GM23338 (cell line): ENCODE measurements around the gene TIMM21. TPM values are rescaled to one million over a fixed set of nuclear protein-coding genes. Genes with fewer than 3 reads are reported as not detected.

ENCODE experiments used
- ATAC-seq: fragments of 200-7000 bp; cut with Tn5 transposase; 3 replicates; pipeline ENCODE4 v1.9.1; 2020
- DNase-seq: peaks from one replicate; pipeline ENCODE4 v3.0.0-alpha.2; 2015; ENCODE audit warnings: low spot score
- H2AFZ ChIP-seq: fragments of 200-600 bp; sonication (generic); 2 replicates; pipeline ENCODE4 v1.8.0; 2016; ENCODE audit warnings: antibody characterized with exemption, mild to moderate bottlenecking, moderate library complexity
- H3F3A ChIP-seq: fragments of 200-600 bp; sonication (generic); replicated peaks from 2 replicates; pipeline ENCODE4 v1.8.0; 2017; ENCODE audit warnings: antibody characterized with exemption, mixed run types, low read depth
- H3K27ac ChIP-seq: fragments of 200-600 bp; sonication (generic); 2 replicates; pipeline ENCODE4 v1.6.1; 2016; ENCODE audit warnings: low read depth
- H3K27me3 ChIP-seq: fragments of 200-600 bp; sonication (generic); 2 replicates; pipeline ENCODE4 v1.8.0; 2016; ENCODE audit warnings: mild to moderate bottlenecking, mixed run types, moderate library complexity; ENCODE audit not compliant: insufficient read depth
- H3K36me3 ChIP-seq: fragments of 200-600 bp; sonication (generic); 2 replicates; pipeline ENCODE4 v1.8.0; 2016; ENCODE audit warnings: mild to moderate bottlenecking; ENCODE audit not compliant: insufficient read depth
- H3K4me1 ChIP-seq: fragments of 200-600 bp; sonication (generic); 2 replicates; pipeline ENCODE4 v1.8.0; 2016; ENCODE audit warnings: mild to moderate bottlenecking, moderate library complexity; ENCODE audit not compliant: insufficient read depth
- H3K4me2 ChIP-seq: fragments of 200-600 bp; sonication (generic); 2 replicates; pipeline ENCODE4 v1.7.1; 2017; ENCODE audit warnings: mixed run types
- H3K4me3 ChIP-seq: fragments of 200-600 bp; sonication (generic); 2 replicates; pipeline ENCODE4 v1.6.1; 2016; ENCODE audit warnings: mixed run types
- H3K79me2 ChIP-seq: fragments of 200-600 bp; sonication (generic); replicated peaks from 2 replicates; pipeline ENCODE4 v1.8.0; 2017; ENCODE audit warnings: mild to moderate bottlenecking; ENCODE audit not compliant: insufficient read depth
- H3K9me2 ChIP-seq: fragments of 200-600 bp; sonication (generic); 2 replicates; pipeline ENCODE4 v1.8.0; 2017; ENCODE audit not compliant: insufficient read depth
- H4K20me1 ChIP-seq: fragments of 200-600 bp; sonication (generic); replicated peaks from 2 replicates; pipeline ENCODE4 v1.8.0; 2017; ENCODE audit warnings: mild to moderate bottlenecking; ENCODE audit not compliant: insufficient read depth
- H3K27ac Mint-ChIP-seq: 2 replicates; pipeline ENCODE4 v1.8.0; 2020; ENCODE audit warnings: inconsistent platforms, mild to moderate bottlenecking, moderate library complexity, mixed read lengths
- H3K27me3 Mint-ChIP-seq: 3 replicates; pipeline ENCODE4 v1.8.0; 2022; ENCODE audit warnings: low read depth, mild to moderate bottlenecking, moderate library complexity, mixed read lengths, inconsistent platforms; ENCODE audit not compliant: insufficient read depth, poor library complexity
- H3K36me3 Mint-ChIP-seq: 3 replicates; pipeline ENCODE4 v1.8.0; 2021; ENCODE audit warnings: low read depth, mild to moderate bottlenecking, inconsistent platforms, moderate library complexity, mixed read lengths
- H3K4me1 Mint-ChIP-seq: 3 replicates; pipeline ENCODE4 v1.8.0; 2020; ENCODE audit warnings: mild to moderate bottlenecking, inconsistent platforms, mixed read lengths
- H3K4me3 Mint-ChIP-seq: 3 replicates; pipeline ENCODE4 v1.8.0; 2021; ENCODE audit warnings: moderate library complexity, mild to moderate bottlenecking, inconsistent platforms, mixed read lengths
- H3K9me3 Mint-ChIP-seq: 3 replicates; pipeline ENCODE4 v1.8.0; 2020; ENCODE audit warnings: moderate library complexity, mild to moderate bottlenecking, inconsistent platforms, mixed read lengths
- CREB1 ChIP-seq: fragments of 250-450 bp; sonication (Bioruptor Pico); IDR thresholded peaks from 2 replicates; pipeline ENCODE4 v1.5.0; 2020; ENCODE audit warnings: low read depth, mild to moderate bottlenecking, moderate library complexity
- ETS1 ChIP-seq: IDR thresholded peaks from 2 replicates; pipeline ENCODE4 v1.6.1; 2016; ENCODE audit warnings: antibody characterized with exemption
- EZH2 ChIP-seq: fragments of 200-600 bp; sonication (generic); IDR thresholded peaks from one replicate; pipeline ENCODE4 v1.8.0; 2017; ENCODE audit warnings: antibody characterized with exemption, mild to moderate bottlenecking, low read depth; ENCODE audit not compliant: unreplicated experiment
- EZH2phosphoT487 ChIP-seq: fragments of 200-600 bp; sonication (generic); IDR thresholded peaks from one replicate; pipeline ENCODE4 v1.8.1; 2018; ENCODE audit warnings: antibody characterized with exemption; ENCODE audit not compliant: unreplicated experiment
- JUNB ChIP-seq: IDR thresholded peaks from one replicate; pipeline ENCODE4 v1.6.1; 2016; ENCODE audit warnings: antibody characterized with exemption; ENCODE audit not compliant: unreplicated experiment
- NANOG ChIP-seq: IDR thresholded peaks from 2 replicates; pipeline ENCODE4 v1.6.1; 2016; ENCODE audit warnings: antibody characterized with exemption, borderline replicate concordance
- POLR2AphosphoS5 ChIP-seq: IDR thresholded peaks from 2 replicates; pipeline ENCODE4 v1.6.1; 2016; ENCODE audit warnings: antibody characterized with exemption, low read depth
- STAT1 ChIP-seq: IDR thresholded peaks from one replicate; pipeline ENCODE4 v1.6.1; 2016; ENCODE audit warnings: antibody characterized with exemption; ENCODE audit not compliant: unreplicated experiment
- ZNF114 ChIP-seq: fragments of 250-450 bp; sonication (Bioruptor Pico); IDR thresholded peaks from 2 replicates; pipeline ENCODE4 v1.5.0; 2020; ENCODE audit warnings: mild to moderate bottlenecking, moderate library complexity
- ZNF331 ChIP-seq: fragments of 250-450 bp; sonication (Bioruptor Pico); IDR thresholded peaks from 2 replicates; pipeline ENCODE4 v1.5.0; 2020; ENCODE audit warnings: low read depth, mild to moderate bottlenecking, moderate library complexity
- ZNF462 ChIP-seq: fragments of 250-450 bp; sonication (Bioruptor Pico); IDR thresholded peaks from 2 replicates; pipeline ENCODE4 v1.5.0; 2020; ENCODE audit warnings: mild to moderate bottlenecking, moderate library complexity
- polyA plus RNA-seq: library from polyadenylated mRNA; unstranded; fragments of >200 nt; fragmentation: Nextera tagmentation; extraction: Ambion mirVana; gene quantifications from 2 replicates; pipeline ENCODE4 v1.2.1, GENCODE V29; 2016
- total RNA-seq: library from RNA; depleted of rRNA; stranded (reverse); fragments of >200 nt; shearing (Covaris generic); gene quantifications from 2 replicates; pipeline ENCODE4 v1.2.3, GENCODE V29; 2014
- TF ChIP-seq, protein P1 (sequence below): IDR thresholded peaks from one replicate; pipeline ENCODE4 v1.6.1; 2018; ENCODE audit warnings: antibody characterized with exemption; ENCODE audit not compliant: unreplicated experiment
- TF ChIP-seq, protein P2 (sequence below), 2 experiments: fragments of 200-600 bp in 1 of 2; sonication (generic) in 1 of 2; conservative IDR thresholded peaks; 2 replicates each; pipeline versions ENCODE4 v1.5.1 to v1.6.1; 2016 to 2017; ENCODE audit warnings: antibody characterized with exemption in 2 of 2, low read depth in 2 of 2, mild to moderate bottlenecking in 2 of 2, moderate library complexity in 1 of 2

The TIMM21 gene
- total and polyA plus RNA-seq, 2 experiments from 2014 or later: 49.2 to 97.6 TPM

DNA sequence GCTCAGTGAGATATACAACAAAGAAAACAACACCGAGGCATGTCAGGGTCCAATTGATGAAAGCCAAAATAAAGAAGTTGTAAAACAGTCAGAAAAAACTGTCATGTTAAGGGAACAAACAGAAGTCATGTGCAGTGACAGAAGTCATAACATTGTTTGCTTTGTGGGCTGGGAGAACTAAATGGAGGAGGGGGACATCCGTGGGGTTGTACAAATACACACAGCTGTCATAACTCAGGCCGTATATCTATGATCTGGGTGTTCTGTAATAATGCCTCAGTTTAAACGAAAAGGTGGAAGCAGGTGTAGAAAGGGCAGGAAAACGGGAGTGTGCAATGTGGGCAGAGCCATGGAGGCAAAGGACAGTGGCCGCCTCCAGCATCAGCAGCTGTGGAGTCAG, 27.3 kb downstream of the TIMM21 start:
- Histone ChIP-seq H3K4me3 (no peak overlapping the region), H3K4me2 (no peak overlapping the region), H3K36me3 (no peaks in the 10 kb centered on the region), H3K4me1 (no peaks in the 10 kb centered on the region), H4K20me1 (no peaks in the 10 kb centered on the region), H3K79me2 (no peaks in the 10 kb centered on the region), H3K9me2 (no peaks in the 10 kb centered on the region), H3K27ac (no peak overlapping the region), H3K27me3 (no peaks in the 10 kb centered on the region), H3F3A (no peaks in the 10 kb centered on the region), H2AFZ (no peak overlapping the region)
- Mint-ChIP-seq H3K27ac (no peak overlapping the region), H3K27me3 (peaks cover 12% of the 10 kb centered on the region), H3K36me3 (no peaks in the 10 kb centered on the region), H3K9me3 (no peaks in the 10 kb centered on the region; the same call in 2 of the 3 replicates), H3K4me1 (no peaks in the 10 kb centered on the region), H3K4me3 (no peak overlapping the region)
- ATAC-seq (no peak), DNase-seq (no peak)
- TF ChIP-seq, protein P1, sequence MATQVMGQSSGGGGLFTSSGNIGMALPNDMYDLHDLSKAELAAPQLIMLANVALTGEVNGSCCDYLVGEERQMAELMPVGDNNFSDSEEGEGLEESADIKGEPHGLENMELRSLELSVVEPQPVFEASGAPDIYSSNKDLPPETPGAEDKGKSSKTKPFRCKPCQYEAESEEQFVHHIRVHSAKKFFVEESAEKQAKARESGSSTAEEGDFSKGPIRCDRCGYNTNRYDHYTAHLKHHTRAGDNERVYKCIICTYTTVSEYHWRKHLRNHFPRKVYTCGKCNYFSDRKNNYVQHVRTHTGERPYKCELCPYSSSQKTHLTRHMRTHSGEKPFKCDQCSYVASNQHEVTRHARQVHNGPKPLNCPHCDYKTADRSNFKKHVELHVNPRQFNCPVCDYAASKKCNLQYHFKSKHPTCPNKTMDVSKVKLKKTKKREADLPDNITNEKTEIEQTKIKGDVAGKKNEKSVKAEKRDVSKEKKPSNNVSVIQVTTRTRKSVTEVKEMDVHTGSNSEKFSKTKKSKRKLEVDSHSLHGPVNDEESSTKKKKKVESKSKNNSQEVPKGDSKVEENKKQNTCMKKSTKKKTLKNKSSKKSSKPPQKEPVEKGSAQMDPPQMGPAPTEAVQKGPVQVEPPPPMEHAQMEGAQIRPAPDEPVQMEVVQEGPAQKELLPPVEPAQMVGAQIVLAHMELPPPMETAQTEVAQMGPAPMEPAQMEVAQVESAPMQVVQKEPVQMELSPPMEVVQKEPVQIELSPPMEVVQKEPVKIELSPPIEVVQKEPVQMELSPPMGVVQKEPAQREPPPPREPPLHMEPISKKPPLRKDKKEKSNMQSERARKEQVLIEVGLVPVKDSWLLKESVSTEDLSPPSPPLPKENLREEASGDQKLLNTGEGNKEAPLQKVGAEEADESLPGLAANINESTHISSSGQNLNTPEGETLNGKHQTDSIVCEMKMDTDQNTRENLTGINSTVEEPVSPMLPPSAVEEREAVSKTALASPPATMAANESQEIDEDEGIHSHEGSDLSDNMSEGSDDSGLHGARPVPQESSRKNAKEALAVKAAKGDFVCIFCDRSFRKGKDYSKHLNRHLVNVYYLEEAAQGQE: no peak
- TF ChIP-seq ZNF331 (no peak), ZNF114 (no peak), CREB1 (no peak), EZH2 (no peak), ETS1 (no peak), ZNF462 (no peak), POLR2AphosphoS5 (no peak), JUNB (no peak), STAT1 (no peak), NANOG (no peak), EZH2phosphoT487 (no peak)
- TF ChIP-seq, protein P2, sequence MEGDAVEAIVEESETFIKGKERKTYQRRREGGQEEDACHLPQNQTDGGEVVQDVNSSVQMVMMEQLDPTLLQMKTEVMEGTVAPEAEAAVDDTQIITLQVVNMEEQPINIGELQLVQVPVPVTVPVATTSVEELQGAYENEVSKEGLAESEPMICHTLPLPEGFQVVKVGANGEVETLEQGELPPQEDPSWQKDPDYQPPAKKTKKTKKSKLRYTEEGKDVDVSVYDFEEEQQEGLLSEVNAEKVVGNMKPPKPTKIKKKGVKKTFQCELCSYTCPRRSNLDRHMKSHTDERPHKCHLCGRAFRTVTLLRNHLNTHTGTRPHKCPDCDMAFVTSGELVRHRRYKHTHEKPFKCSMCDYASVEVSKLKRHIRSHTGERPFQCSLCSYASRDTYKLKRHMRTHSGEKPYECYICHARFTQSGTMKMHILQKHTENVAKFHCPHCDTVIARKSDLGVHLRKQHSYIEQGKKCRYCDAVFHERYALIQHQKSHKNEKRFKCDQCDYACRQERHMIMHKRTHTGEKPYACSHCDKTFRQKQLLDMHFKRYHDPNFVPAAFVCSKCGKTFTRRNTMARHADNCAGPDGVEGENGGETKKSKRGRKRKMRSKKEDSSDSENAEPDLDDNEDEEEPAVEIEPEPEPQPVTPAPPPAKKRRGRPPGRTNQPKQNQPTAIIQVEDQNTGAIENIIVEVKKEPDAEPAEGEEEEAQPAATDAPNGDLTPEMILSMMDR (conservative IDR thresholded peaks at IDR 0.05; ENCODE audit: low read depth in 2 of 2): no peak
